Measurements from ENCODE around the gene EFNA5.

GRCh38 chr5:107543868-107544267 is 126.9 kb downstream of the EFNA5 start:
- TF ChIP-seq CTCF (IDR thresholded peaks at IDR 0.05): no peak
- TF ChIP-seq POLR2A (IDR thresholded peaks at IDR 0.05): no peak

Data from esophagus squamous epithelium (tissue), 4 donors.